Muscle of arm (tissue), 12 donors: ENCODE measurements around the gene RASAL2. TPM values are rescaled to one million over a fixed set of nuclear protein-coding genes. Genes with fewer than 3 reads are reported as not detected.

Experiments
- DNase-seq: peaks from one replicate; pipeline ENCODE4 v3.0.0-alpha.2; 2013
- polyA plus RNA-seq, 12 donors: library from polyadenylated mRNA; unstranded; fragments of 120-200 nt; gene quantifications; one replicate each; pipeline ENCODE4 v1.2.1, GENCODE V29; 2013; ENCODE audit not compliant: insufficient read length in 12 of 12

RASAL2 gene
- polyA plus RNA-seq, 12 donors: 12.2 to 19.9 (median 14.4) TPM; not detected in 1

GRCh38 chr1:178506177-178506576 lies 412.3 kb downstream of the RASAL2 start:
- no peak for DNase-seq

GRCh38 chr1:178506669-178507068 lies 412.8 kb downstream of the RASAL2 start:
- no peak for DNase-seq

GRCh38 chr1:178509414-178510007 lies 415.6 kb downstream of the RASAL2 start:
- no peak for DNase-seq

- no peak for DNase-seq
Measured at GRCh38 chr1:178510155-178510554, 416.3 kb downstream of the RASAL2 start.

- DNase-seq: no peak
Measured at GRCh38 chr1:178512566-178513277, 418.8 kb downstream of the RASAL2 start, which contains the start of gene TEX35. TEX35 (plus strand) TSS chr1:178513109; CDS start chr1:178513189, 80 bp downstream.

- DNase-seq: peak; percentile 22
Measured at GRCh38 chr1:178513278-178513983, 419.5 kb downstream of the RASAL2 start.

- no peak for DNase-seq
Measured at GRCh38 chr1:178516110-178516509, 422.2 kb downstream of the RASAL2 start.

- DNase-seq: no peak
Measured at GRCh38 chr1:178518894-178519293, 425.0 kb downstream of the RASAL2 start.

- DNase-seq: no peak
Measured at GRCh38 chr1:178520803-178521202, 426.9 kb downstream of the RASAL2 start.

GRCh38 chr1:178521241-178521640 lies 427.3 kb downstream of the RASAL2 start:
- DNase-seq: no peak

GRCh38 chr1:178527117-178527516 lies 433.2 kb downstream of the RASAL2 start:
- no peak for DNase-seq

GRCh38 chr1:178528228-178528952 lies 434.5 kb downstream of the RASAL2 start:
- DNase-seq: no peak

- DNase-seq: no peak
Measured at GRCh38 chr1:178528953-178529335, 435.0 kb downstream of the RASAL2 start.

- no peak for DNase-seq
Measured at GRCh38 chr1:178529364-178530036, 435.6 kb downstream of the RASAL2 start.

GRCh38 chr1:178530037-178530402 lies 436.1 kb downstream of the RASAL2 start:
- no peak for DNase-seq

GRCh38 chr1:178530502-178530901 lies 436.6 kb downstream of the RASAL2 start:
- no peak for DNase-seq

GRCh38 chr1:178531887-178532286 lies 438.0 kb downstream of the RASAL2 start:
- no peak for DNase-seq

- DNase-seq: peak; percentile 86
Measured at GRCh38 chr1:178532392-178532791, 438.5 kb downstream of the RASAL2 start.

GRCh38 chr1:178533121-178533946 lies 439.4 kb downstream of the RASAL2 start:
- no peak for DNase-seq
